GM12878 (cell line): ENCODE data around the gene BUB1. TPM values are rescaled to one million over a fixed set of nuclear protein-coding genes. Genes with fewer than 3 reads are reported as not detected.

Experiments used
- ATAC-seq: fragments of 200-7000 bp; cut with Tn5 transposase; 3 replicates; pipeline ENCODE4 v1.9.1; 2020; ENCODE audit warnings: mild to moderate bottlenecking, moderate library complexity
- BruUV-seq: library from RNA; stranded (reverse); fragments of 400-500 nt; replicated peaks from 2 replicates; lab custom pipeline; 2021; lab: Mats Ljungman, UMichigan
- CTCF ChIA-PET: fragments of 300-600 bp; sonication (Branson Sonifier 250); formaldehyde crosslinking; extraction: SDS; loops from one replicate; lab custom pipeline; 2021; ENCODE audit warnings: inconsistent platforms; lab: Yijun Ruan, JAX
- POLR2A ChIA-PET: fragments of 350-600 bp; formaldehyde crosslinking; extraction: SDS; loops from one replicate; lab custom pipeline; 2021; ENCODE audit warnings: inconsistent platforms; lab: Charles Lee
- RAD21 ChIA-PET: fragments of 300-600 bp; sonication (Branson Sonifier 250); formaldehyde crosslinking; loops from one replicate; lab custom pipeline; 2023; ENCODE audit warnings: antibody characterized with exemption; ENCODE audit not compliant: unreplicated experiment; lab: Charles Lee
- SMC1A ChIA-PET: fragments of 300-600 bp; sonication (Branson Sonifier 250); formaldehyde crosslinking; loops from one replicate; lab custom pipeline; 2023; ENCODE audit not compliant: unreplicated experiment, uncharacterized antibody; lab: Charles Lee
- DNase-seq: peaks from one replicate; pipeline ENCODE4 v3.0.0-alpha.2; 2011; ENCODE audit warnings: low read depth, low spot score
- FAIRE-seq: peaks from 3 replicates; lab custom pipeline; 2011; peaks lifted over from hg19 to GRCh38; lab: Jason Lieb, UNC
- H2AFZ ChIP-seq: 2 replicates; pipeline ENCODE4 v1.6.0; 2011; ENCODE audit warnings: low read depth, low read length, control low read depth; ENCODE audit not compliant: control insufficient read depth
- H3K27ac ChIP-seq: 2 replicates; pipeline ENCODE4 v1.5.1; 2011; ENCODE audit warnings: control low read depth; ENCODE audit not compliant: control insufficient read depth, insufficient read depth
- H3K27me3 ChIP-seq, 2 experiments: replicated peaks in 1 of 2; 2 replicates each; pipeline versions ENCODE4 v1.6.0 to v1.6.1; 2011; ENCODE audit warnings: low read length in 1 of 2; ENCODE audit not compliant: control insufficient read depth in 2 of 2, insufficient read depth in 2 of 2
- H3K36me3 ChIP-seq, 2 experiments: 2 replicates each; pipeline ENCODE4 v1.5.1; 2011; ENCODE audit warnings: low read length in 1 of 2; ENCODE audit not compliant: control insufficient read depth in 2 of 2, insufficient read depth in 2 of 2
- H3K4me1 ChIP-seq: 2 replicates; pipeline ENCODE4 v1.6.1; 2011; ENCODE audit warnings: mild to moderate bottlenecking, low read length, moderate library complexity, mixed read lengths; ENCODE audit not compliant: control insufficient read depth, insufficient read depth
- H3K4me2 ChIP-seq: 2 replicates; pipeline ENCODE4 v1.6.0; 2011; ENCODE audit warnings: control low read depth; ENCODE audit not compliant: control insufficient read depth, insufficient read depth
- H3K4me3 ChIP-seq: fragments of 200-600 bp; sonication (generic); 2 replicates; pipeline ENCODE4 v1.5.1; 2016
- H3K79me2 ChIP-seq: 2 replicates; pipeline ENCODE4 v1.6.0; 2011; ENCODE audit warnings: low read length; ENCODE audit not compliant: control insufficient read depth, insufficient read depth
- H3K9ac ChIP-seq: 2 replicates; pipeline ENCODE4 v1.8.0; 2011; ENCODE audit warnings: low read length, control low read depth, mixed read lengths; ENCODE audit not compliant: control insufficient read depth, insufficient read depth
- H3K9me3 ChIP-seq: replicated peaks from 3 replicates; pipeline ENCODE4 v1.5.1; 2011; ENCODE audit warnings: mild to moderate bottlenecking, low read length; ENCODE audit not compliant: control insufficient read depth, insufficient read depth
- H4K20me1 ChIP-seq: 2 replicates; pipeline ENCODE4 v1.6.0; 2011; ENCODE audit not compliant: control insufficient read depth, insufficient read depth
- E2F8 ChIP-seq: fragments of 450-650 bp; IDR thresholded peaks from 2 replicates; pipeline ENCODE4 v1.6.1; 2018; ENCODE audit warnings: mild to moderate bottlenecking, low read depth, moderate library complexity; ENCODE audit not compliant: partially characterized antibody
- EZH2 ChIP-seq: IDR thresholded peaks from 2 replicates; pipeline ENCODE4 v1.6.1; 2012; ENCODE audit warnings: low read depth, mild to moderate bottlenecking, control low read depth, inconsistent platforms, low read length, borderline replicate concordance; ENCODE audit not compliant: control insufficient read depth
- HCFC1 ChIP-seq: fragments of 150-350 bp; IDR thresholded peaks from 2 replicates; pipeline ENCODE4 v1.6.1; 2014; ENCODE audit warnings: low read length
- MEF2A ChIP-seq: IDR thresholded peaks from 2 replicates; pipeline ENCODE4 v1.6.1; 2011; ENCODE audit warnings: low read depth, mild to moderate bottlenecking, low read length, moderate library complexity; ENCODE audit not compliant: insufficient read depth
- MEF2B ChIP-seq: fragments of 450-650 bp; IDR thresholded peaks from 2 replicates; pipeline ENCODE4 v1.6.1; 2018; ENCODE audit warnings: mild to moderate bottlenecking, moderate library complexity; ENCODE audit not compliant: partially characterized antibody, poor library complexity, severe bottlenecking
- NFIC ChIP-seq: IDR thresholded peaks from 2 replicates; pipeline ENCODE4 v1.6.1; 2012; ENCODE audit warnings: low read depth, mild to moderate bottlenecking, inconsistent platforms, low read length, moderate library complexity
- POLR2AphosphoS5 ChIP-seq: IDR thresholded peaks from 2 replicates; pipeline ENCODE4 v1.6.1; 2011; ENCODE audit warnings: mild to moderate bottlenecking, low read length, inconsistent platforms
- RELB ChIP-seq: fragments of 450-650 bp; IDR thresholded peaks from 2 replicates; pipeline ENCODE4 v1.6.1; 2017; ENCODE audit warnings: low read depth, mild to moderate bottlenecking, moderate library complexity
- RUNX3 ChIP-seq: IDR thresholded peaks from 2 replicates; pipeline ENCODE4 v1.6.1; 2012; ENCODE audit warnings: low read length, inconsistent platforms
- SIX5 ChIP-seq: IDR thresholded peaks from 2 replicates; pipeline ENCODE4 v1.6.1; 2011; ENCODE audit warnings: mild to moderate bottlenecking, low read depth, low read length, moderate library complexity; ENCODE audit not compliant: severe bottlenecking
- SKIL ChIP-seq: fragments of 450-650 bp; IDR thresholded peaks from 2 replicates; pipeline ENCODE4 v1.6.1; 2017; ENCODE audit warnings: mild to moderate bottlenecking, low read depth, inconsistent platforms; ENCODE audit not compliant: poor library complexity, severe bottlenecking
- SMAD1 ChIP-seq: fragments of 450-650 bp; IDR thresholded peaks from 2 replicates; pipeline ENCODE4 v1.6.1; 2018; ENCODE audit warnings: mild to moderate bottlenecking, low read depth; ENCODE audit not compliant: partially characterized antibody
- SUPT20H ChIP-seq: IDR thresholded peaks from 2 replicates; pipeline ENCODE4 v1.6.1; 2011; ENCODE audit warnings: low read depth, mild to moderate bottlenecking, low read length, moderate library complexity, borderline replicate concordance; ENCODE audit not compliant: control insufficient read depth
- ZNF274 ChIP-seq: IDR thresholded peaks from one replicate; pipeline ENCODE4 v1.8.0; 2011; ENCODE audit not compliant: insufficient read length, insufficient read depth
- ZNF384 ChIP-seq: IDR thresholded peaks from 2 replicates; pipeline ENCODE4 v1.6.1; 2012; ENCODE audit warnings: low read depth, mild to moderate bottlenecking, low read length, improper control_type of control experiment, borderline replicate concordance
- WGBS: methylation state at CpG from one replicate; pipeline ENCODE4 v1.1.6; 2016; ENCODE audit warnings: low lambda C conversion rate; ENCODE audit not compliant: insufficient replicate concordance, insufficient coverage; ENCODE audit errors: missing lambda C conversion rate; 5-methylcytosine and 5-hydroxymethylcytosine counted together
- in situ Hi-C: fragments of 300-500 bp; cut with MboI; formaldehyde crosslinking; loops from 9 replicates; pipeline ENCODE4 v1.14.3; 2018; ENCODE audit warnings: mixed read lengths
- intact Hi-C: fragments of 100-400 bp; cut with micrococcal nuclease; formaldehyde crosslinking; loops from one replicate; pipeline ENCODE4 v1.14.2; 2022; ENCODE audit not compliant: unreplicated experiment
- polyA plus RNA-seq, 11 experiments: library from polyadenylated mRNA; depleted of rRNA in 4 of 11; unstranded in 6 of 11; stranded (reverse) in 5 of 11; fragments of >200 nt; fragmentation: Nextera tagmentation in 4 of 11; fragmentation: Illumina TruSeq in 1 of 11; extraction: Ambion mirVana in 4 of 11; extraction: Trizol in 1 of 11; gene quantifications; 1 replicate in 1 of 11; 2 replicates in 10 of 11; pipeline versions ENCODE4 v1.2.1 to v1.2.3, GENCODE V29; 2011 to 2016; ENCODE audit warnings: inconsistent platforms in 2 of 11, missing spikeins in 2 of 11, low read depth in 1 of 11
- total RNA-seq, 4 experiments: library from RNA; depleted of rRNA in 3 of 4; stranded (reverse); fragments of >200 nt in 3 of 4; fragmentation: Illumina TruSeq in 1 of 4; extraction: Trizol in 1 of 4; gene quantifications; 2 replicates each; pipeline versions ENCODE4 v1.2.1 to v1.2.3, GENCODE V29; 2013 to 2021

BUB1 gene
- total and polyA plus RNA-seq, 10 of the 15 experiments (the other 5 are each of a cell fraction or from before 2014, with no cell fraction given): 52.4 to 142 (median 88.9) TPM

GRCh38 chr2:110718990-110719389 is 41.1 kb upstream of the BUB1 start (continued):
- TF ChIP-seq HCFC1: no peak
- TF ChIP-seq ZNF274: no peak

GRCh38 chr2:110718382-110718781 is 40.5 kb upstream of the BUB1 start:
- Histone ChIP-seq H4K20me1 (no peaks in the 10 kb centered on the region), H3K4me1 (no peaks in the 10 kb centered on the region), H3K27ac (no peak overlapping the region), H2AFZ (no peak overlapping the region), H3K36me3 (no peaks in the 10 kb centered on the region), H3K79me2 (no peaks in the 10 kb centered on the region), H3K9ac (no peak overlapping the region), H3K4me2 (0 out of 2 replicates have a peak overlapping the region, but pooled peaks have one; percentile 7), H3K4me3 (no peak overlapping the region), H3K9me3 (no peaks in the 10 kb centered on the region), H3K27me3 (peaks cover 0 to 3% of the 10 kb centered on the region in 2 experiments; a peak in 1 of 4 replicates)
- SMC1A ChIA-PET: interaction anchor here (1.0 to 6.9 kb wide), 9 partner anchors 9 to 41 kb away, joined by 3 to 43 read pairs (median 6); partner anchors contain the start of genes ACOXL and BUB1
- WGBS: 0% methylated on average over 2 of the region's 2 CpGs
- RAD21 ChIA-PET: interaction anchor here (1.0 to 2.1 kb wide), 6 partner anchors 9 to 40 kb away, joined by 3 to 11 read pairs (median 6); partner anchors contain the start of genes ACOXL and BUB1
- BruUV-seq: no TSS peak
- FAIRE-seq (no peak), DNase-seq (no peak), ATAC-seq (peak; percentile 65)
- intact Hi-C loops (no loop called here), in situ Hi-C loops (no loop called here)
- CTCF ChIA-PET: interaction anchor here (0.8 to 1.2 kb wide), 3 partner anchors 17 to 39 kb away, joined by 3 to 5 read pairs (median 3); no protein-coding TSS in a partner anchor
- POLR2A ChIA-PET: interaction anchor here (1.0 to 1.6 kb wide), 3 partner anchors 17 to 41 kb away, joined by 3 to 4 read pairs (median 3); partner anchors contain the start of gene BUB1
- no peak for TF ChIP-seq SIX5
- TF ChIP-seq POLR2AphosphoS5: no peak
- peak; percentile 53; the same call in 1 of the 2 replicates for TF ChIP-seq RELB
- TF ChIP-seq SUPT20H: no peak
- peak; percentile 73 for TF ChIP-seq MEF2B
- TF ChIP-seq NFIC: peak; percentile 81; the same call in 1 of the 2 replicates
- TF ChIP-seq E2F8: no peak
- no peak for TF ChIP-seq EZH2
- peak; percentile 45; the same call in 1 of the 2 replicates for TF ChIP-seq ZNF384
- peak; percentile 36 for TF ChIP-seq SMAD1
- TF ChIP-seq RUNX3: peak; percentile 65; the same call in 1 of the 2 replicates
- no peak for TF ChIP-seq SKIL
- TF ChIP-seq MEF2A: peak; percentile 89
